ENCODE results near the gene CDK8. TPM values are rescaled to one million over a fixed set of nuclear protein-coding genes. Genes with fewer than 3 reads are reported as not detected.

CDK8 gene
- total RNA-seq, 3 donors from 2014 or later: 13.3 to 15.4 (median 13.8) TPM

DNA sequence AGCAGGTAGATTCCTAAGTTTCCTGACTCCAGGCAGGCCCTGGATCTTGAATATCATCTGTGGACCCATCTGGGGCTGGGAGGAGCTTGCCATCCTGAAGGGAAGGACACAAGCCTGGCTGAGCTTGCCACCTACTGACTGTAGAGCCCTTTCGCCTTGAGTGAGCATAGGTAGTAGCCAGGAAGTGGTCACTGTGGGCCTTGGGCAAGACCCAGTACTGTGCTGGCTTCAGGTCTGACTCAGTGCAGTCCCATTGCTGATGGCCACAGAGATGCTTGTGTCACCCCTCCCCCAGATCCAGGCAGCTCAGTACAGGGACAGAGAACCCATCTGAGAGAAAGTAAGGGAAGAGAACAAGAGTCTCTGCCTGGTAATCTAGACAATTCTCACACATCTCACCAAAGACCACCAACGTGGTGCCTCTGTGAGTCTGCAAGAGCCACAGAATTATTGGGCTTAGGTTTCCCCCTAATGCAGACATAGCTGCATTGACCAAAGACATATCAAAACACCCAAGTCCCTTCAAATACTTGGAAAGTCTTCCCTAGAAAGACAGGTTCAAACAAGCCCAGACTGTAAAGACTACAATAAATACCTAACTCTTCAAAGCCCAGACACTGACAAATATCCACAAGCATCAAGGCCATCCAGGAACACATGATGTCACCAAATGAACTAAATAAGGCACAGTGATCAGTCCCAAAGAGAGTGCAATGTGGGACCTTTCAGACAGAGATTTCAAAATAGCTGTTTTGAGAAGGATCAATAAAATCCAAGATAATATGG, 195.3 kb downstream of the CDK8 start:
- H3K27me3 ChIP-seq: no peaks in the 10 kb centered on the region
- no peak overlapping the region for H3K4me3 ChIP-seq
- no peak overlapping the region for H3K27ac ChIP-seq
- no peaks in the 10 kb centered on the region for H3K4me1 ChIP-seq
- peaks cover 0 to 14% of the 10 kb centered on the region in 2 donors for H3K9me3 ChIP-seq
- no peak for DNase-seq (ENCODE audit: low spot score in 2 of 2)
- H3K36me3 ChIP-seq: no peaks in the 10 kb centered on the region
- intact Hi-C loops (cut with DNase I; ENCODE audit: low total_unique reads): no loop called here
- TF ChIP-seq POLR2AphosphoS5 (IDR thresholded peaks at IDR 0.05) (no peak), CTCF (IDR thresholded peaks at IDR 0.05) (no peak), POLR2A (IDR thresholded peaks at IDR 0.05) (no peak)

Other genes with a start within 250 kb of the CDK8 start
- 10 to 100 TPM in 1 of 3 donors, 1 to 10 TPM in 1, under 1 TPM in 1; 0.64 to 43.8 (median 2.6) TPM for gene SHISA2, start 202.1 kb upstream of the CDK8 start, total RNA-seq
- gene RNF6, start 31.8 kb upstream of the CDK8 start, total RNA-seq: 10 to 100 TPM; 21.0 to 31.5 (median 27.7) TPM